ENCODE results near the gene SEPTIN2.

The SEPTIN2 gene

GRCh38 chr2:241339839-241340630 lies 24.3 kb downstream of the SEPTIN2 start:
- TF ChIP-seq POLR2A (IDR thresholded peaks at IDR 0.05; ENCODE audit: low read depth, low read length): no peak
- no peak for DNase-seq (ENCODE audit: insufficient read length, low spot score)
- FAIRE-seq: no peak

GRCh38 chr2:241340631-241341163 lies 25.0 kb downstream of the SEPTIN2 start:
- FAIRE-seq (no peak), DNase-seq (ENCODE audit: insufficient read length, low spot score) (no peak)
- TF ChIP-seq POLR2A (IDR thresholded peaks at IDR 0.05; ENCODE audit: low read depth, low read length): no peak

- FAIRE-seq: no peak
- DNase-seq (ENCODE audit: insufficient read length, low spot score): no peak
- TF ChIP-seq POLR2A (IDR thresholded peaks at IDR 0.05; ENCODE audit: low read depth, low read length): no peak
Measured at GRCh38 chr2:241344925-241345651, 29.4 kb downstream of the SEPTIN2 start.

- DNase-seq (ENCODE audit: insufficient read length, low spot score) (no peak), FAIRE-seq (no peak)
- no peak for TF ChIP-seq POLR2A (IDR thresholded peaks at IDR 0.05; ENCODE audit: low read depth, low read length)
Measured at GRCh38 chr2:241349941-241350340, 34.2 kb downstream of the SEPTIN2 start.

GRCh38 chr2:241350530-241350877 lies 34.8 kb downstream of the SEPTIN2 start:
- DNase-seq (ENCODE audit: insufficient read length, low spot score) (no peak), FAIRE-seq (no peak)
- no peak for TF ChIP-seq POLR2A (IDR thresholded peaks at IDR 0.05; ENCODE audit: low read depth, low read length)

GRCh38 chr2:241350878-241351639 lies 35.3 kb downstream of the SEPTIN2 start:
- DNase-seq (ENCODE audit: insufficient read length, low spot score) (no peak), FAIRE-seq (no peak)
- no peak for TF ChIP-seq POLR2A (IDR thresholded peaks at IDR 0.05; ENCODE audit: low read depth, low read length)

- FAIRE-seq (no peak), DNase-seq (ENCODE audit: insufficient read length, low spot score) (no peak)
- no peak for TF ChIP-seq POLR2A (IDR thresholded peaks at IDR 0.05; ENCODE audit: low read depth, low read length)
Measured at GRCh38 chr2:241351640-241352031, 35.9 kb downstream of the SEPTIN2 start.

GRCh38 chr2:241352227-241352626 lies 36.5 kb downstream of the SEPTIN2 start:
- DNase-seq (ENCODE audit: insufficient read length, low spot score) (no peak), FAIRE-seq (no peak)
- TF ChIP-seq POLR2A (IDR thresholded peaks at IDR 0.05; ENCODE audit: low read depth, low read length): no peak

GRCh38 chr2:241354668-241355658 lies 39.2 kb downstream of the SEPTIN2 start:
- no peak for TF ChIP-seq POLR2A (IDR thresholded peaks at IDR 0.05; ENCODE audit: low read depth, low read length)
- no peak for FAIRE-seq

GRCh38 chr2:241355983-241356870 lies 40.5 kb downstream of the SEPTIN2 start, which contains the start of gene FARP2:
FARP2 (plus strand) TSS chr2:241356285; CDS start chr2:241373108, 16,823 bp downstream.
- no peak for FAIRE-seq
- TF ChIP-seq POLR2A (IDR thresholded peaks at IDR 0.05; ENCODE audit: low read depth, low read length): peak; percentile 97

More at GRCh38 chr2:241354668-241355658, 39.2 kb downstream of the SEPTIN2 start:
- DNase-seq (ENCODE audit: insufficient read length, low spot score): peak; percentile 70

GRCh38 chr2:241356871-241357260 lies 41.1 kb downstream of the SEPTIN2 start:
- no peak for FAIRE-seq
- no peak for TF ChIP-seq POLR2A (IDR thresholded peaks at IDR 0.05; ENCODE audit: low read depth, low read length)
- no peak for DNase-seq (ENCODE audit: insufficient read length, low spot score)

More at GRCh38 chr2:241355983-241356870, 40.5 kb downstream of the SEPTIN2 start, which contains the start of gene FARP2:
- peak; percentile 80 for DNase-seq (ENCODE audit: insufficient read length, low spot score)

GRCh38 chr2:241357531-241357930 lies 41.8 kb downstream of the SEPTIN2 start:
- no peak for FAIRE-seq
- TF ChIP-seq POLR2A (IDR thresholded peaks at IDR 0.05; ENCODE audit: low read depth, low read length): no peak
- no peak for DNase-seq (ENCODE audit: insufficient read length, low spot score)
